Left lung (tissue), 10 donors: ENCODE data around the gene HCN1. TPM values are rescaled to one million over a fixed set of nuclear protein-coding genes. Genes with fewer than 3 reads are reported as not detected.
"Not testable (repeated sequence)": the region's sequence is repeated elsewhere in the genome, so short reads cannot be mapped to it uniquely, and the experiment has no call there.

Experiments used
- ATAC-seq: fragments of 200-7000 bp; cut with Tn5 transposase; one replicate; pipeline ENCODE4 v1.9.1; 2020; ENCODE audit warnings: moderate library complexity
- DNase-seq, 4 donors: peaks; one replicate each; pipeline ENCODE4 v3.0.0-alpha.2; 2013 to 2020
- H3K27ac ChIP-seq, 2 donors: fragments of 200-600 bp; sonication (generic) in 1 of 2; one replicate each; pipeline versions ENCODE4 v1.5.0 to v1.8.0; 2020 to 2021
- H3K27me3 ChIP-seq, 2 donors: fragments of 200-600 bp; sonication (generic) in 1 of 2; one replicate each; pipeline versions ENCODE4 v1.5.0 to v1.8.0; 2020 to 2021
- H3K36me3 ChIP-seq, 2 donors: fragments of 200-600 bp; sonication (generic) in 1 of 2; one replicate each; pipeline versions ENCODE4 v1.5.0 to v1.8.0; 2020 to 2021
- H3K4me1 ChIP-seq, 2 donors: fragments of 200-600 bp; one replicate each; pipeline ENCODE4 v1.8.0; 2021
- H3K4me3 ChIP-seq, 2 donors: fragments of 200-600 bp; sonication (generic) in 1 of 2; one replicate each; pipeline versions ENCODE4 v1.5.0 to v1.8.0; 2020 to 2021; ENCODE audit warnings: mild to moderate bottlenecking in 1 of 2
- H3K9me3 ChIP-seq, 2 donors: fragments of 200-600 bp; sonication (generic) in 1 of 2; one replicate each; pipeline versions ENCODE4 v1.5.0 to v1.8.0; 2020 to 2021
- CTCF ChIP-seq, 2 donors: fragments of 200-600 bp; sonication (generic) in 1 of 2; IDR thresholded peaks; one replicate each; pipeline versions ENCODE4 v1.5.0 to v1.8.0; 2021; ENCODE audit warnings: antibody characterized with exemption in 2 of 2
- intact Hi-C, 2 donors: fragments of 100-400 bp; cut with DNase I; formaldehyde crosslinking; loops; one replicate each; pipeline versions ENCODE4 v1.11.2 to v1.14.2; 2022
- polyA plus RNA-seq, 6 donors: library from polyadenylated mRNA; unstranded; fragments of 120-200 nt; gene quantifications; one replicate each; pipeline ENCODE4 v1.2.1, GENCODE V29; 2013; ENCODE audit not compliant: insufficient read length in 6 of 6
- total RNA-seq, 2 donors: library from RNA; stranded (reverse); fragmentation: NEBNext Ultra II Directional; extraction: Animal tissue kit (Norgen Biotek cat#: 25700); gene quantifications; one replicate each; pipeline ENCODE4 v1.2.1, GENCODE V29; 2021
- donor health status: DM: no; HTN: yes; CAD: no.
- donor health status: DM: no; HTN: no; CAD: no.

Gene HCN1
- total and polyA plus RNA-seq, 8 donors: 0.04 to 0.47 (median 0.06) TPM; not detected in 1

- no peak for DNase-seq
- ATAC-seq: no peak
- no peaks in the 10 kb centered on the region for H3K27me3 ChIP-seq
- intact Hi-C loops: no loop called here
- no peak overlapping the region for H3K27ac ChIP-seq
- no peaks in the 10 kb centered on the region for H3K36me3 ChIP-seq
- H3K4me3 ChIP-seq: no peak overlapping the region
- no peak for TF ChIP-seq CTCF (IDR thresholded peaks at IDR 0.05)
- H3K9me3 ChIP-seq: no peaks in the 10 kb centered on the region
- H3K4me1 ChIP-seq: no peaks in the 10 kb centered on the region
These were observed 360.8 kb downstream of the HCN1 start for GRCh38 chr5:45335346-45335745.

- Histone ChIP-seq H3K27ac (no peak overlapping the region), H3K36me3 (no peaks in the 10 kb centered on the region), H3K4me1 (no peaks in the 10 kb centered on the region), H3K27me3 (no peaks in the 10 kb centered on the region), H3K9me3 (no peaks in the 10 kb centered on the region), H3K4me3 (no peak overlapping the region)
- ATAC-seq: no peak
- no peak for TF ChIP-seq CTCF (IDR thresholded peaks at IDR 0.05)
- DNase-seq: no peak
- intact Hi-C loops: no loop called here
These were observed 361.2 kb downstream of the HCN1 start for GRCh38 chr5:45334939-45335338.

- H3K27me3 ChIP-seq, H3K4me3 ChIP-seq, H3K27ac ChIP-seq, intact Hi-C loops, H3K4me1 ChIP-seq, ATAC-seq, H3K36me3 ChIP-seq: not testable (repeated sequence)
- peak in 1 of 4 donors; percentile 34 for DNase-seq
- peaks cover 0 to 33% of the 10 kb centered on the region in 2 donors for H3K9me3 ChIP-seq
These were observed 383.6 kb downstream of the HCN1 start for GRCh38 chr5:45312627-45313026.

DNA sequence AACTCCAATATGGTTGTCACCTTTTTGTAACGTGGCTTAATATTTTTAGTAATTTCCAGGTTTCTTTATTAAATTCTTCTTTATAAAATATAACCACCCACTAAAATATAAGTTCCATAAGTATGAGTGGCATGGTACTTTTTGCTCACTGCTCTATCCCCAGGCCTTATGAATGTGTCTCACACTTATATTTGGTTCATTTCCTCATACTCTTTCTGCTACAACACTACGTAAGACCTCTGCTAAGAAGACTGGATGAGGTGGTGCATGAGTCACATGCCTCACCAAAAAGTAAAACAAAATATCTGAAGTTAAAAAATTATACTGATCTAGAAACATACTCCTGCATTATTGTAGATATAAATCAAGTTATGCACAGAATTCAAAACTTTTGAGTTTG lies 400.9 kb downstream of the HCN1 start:
- H3K4me1 ChIP-seq: no peaks in the 10 kb centered on the region
- no peak overlapping the region for H3K27ac ChIP-seq
- no peak overlapping the region for H3K4me3 ChIP-seq
- peaks cover 0 to 21% of the 10 kb centered on the region in 2 donors for H3K9me3 ChIP-seq
- no peak for TF ChIP-seq CTCF (IDR thresholded peaks at IDR 0.05)
- intact Hi-C loops: no loop called here
- H3K27me3 ChIP-seq: no peaks in the 10 kb centered on the region
- no peak for ATAC-seq
- H3K36me3 ChIP-seq: no peaks in the 10 kb centered on the region
- no peak for DNase-seq

DNA sequence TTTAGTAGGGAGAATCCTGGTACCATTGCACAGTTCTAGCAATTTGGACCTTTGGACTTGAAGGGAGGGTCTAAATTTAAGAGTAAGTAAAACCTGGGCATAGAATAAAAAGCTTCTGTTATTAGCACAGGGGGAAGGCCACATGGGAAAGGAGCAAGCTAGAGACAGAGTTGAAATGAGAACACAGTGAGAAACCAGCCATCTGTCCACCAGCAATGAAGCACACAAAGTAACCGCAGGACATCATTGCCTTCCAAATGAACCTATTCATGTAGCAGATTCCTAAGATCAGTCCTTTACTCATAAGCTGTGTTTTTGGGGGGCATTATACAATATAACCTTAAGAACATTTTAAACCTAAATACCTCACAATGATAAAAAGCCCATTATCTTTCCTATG lies 407.4 kb downstream of the HCN1 start:
- Histone ChIP-seq H3K27me3 (no peaks in the 10 kb centered on the region), H3K27ac (no peak overlapping the region), H3K36me3 (no peaks in the 10 kb centered on the region), H3K9me3 (peaks cover 0 to 7% of the 10 kb centered on the region in 2 donors), H3K4me3 (no peak overlapping the region), H3K4me1 (no peaks in the 10 kb centered on the region)
- intact Hi-C loops: no loop called here
- TF ChIP-seq CTCF (IDR thresholded peaks at IDR 0.05): no peak
- DNase-seq (no peak), ATAC-seq (no peak)

GRCh38 chr5:45284436-45284835 lies 411.7 kb downstream of the HCN1 start:
- no peaks in the 10 kb centered on the region for H3K36me3 ChIP-seq
- H3K4me1 ChIP-seq: no peaks in the 10 kb centered on the region
- H3K4me3 ChIP-seq: no peak overlapping the region
- no peak for TF ChIP-seq CTCF (IDR thresholded peaks at IDR 0.05)
- intact Hi-C loops: no loop called here
- no peaks in the 10 kb centered on the region for H3K27me3 ChIP-seq
- H3K9me3 ChIP-seq: peaks cover 0 to 2% of the 10 kb centered on the region in 2 donors
- no peak overlapping the region for H3K27ac ChIP-seq
- ATAC-seq: no peak
- DNase-seq: no peak
